SKM-1 treated with dmso at 0.1 percent for 144 hours (cell line): ENCODE measurements around the gene FAM118B.
"Not testable (repeated sequence)": the region's sequence is repeated elsewhere in the genome, so short reads cannot be mapped to it uniquely, and the experiment has no call there.

Experiments used
- DNase-seq: peaks from one replicate; lab custom pipeline; 2025; ENCODE audit not compliant: unreplicated experiment; lab: John Stamatoyannopoulos, UW

Gene FAM118B

DNA sequence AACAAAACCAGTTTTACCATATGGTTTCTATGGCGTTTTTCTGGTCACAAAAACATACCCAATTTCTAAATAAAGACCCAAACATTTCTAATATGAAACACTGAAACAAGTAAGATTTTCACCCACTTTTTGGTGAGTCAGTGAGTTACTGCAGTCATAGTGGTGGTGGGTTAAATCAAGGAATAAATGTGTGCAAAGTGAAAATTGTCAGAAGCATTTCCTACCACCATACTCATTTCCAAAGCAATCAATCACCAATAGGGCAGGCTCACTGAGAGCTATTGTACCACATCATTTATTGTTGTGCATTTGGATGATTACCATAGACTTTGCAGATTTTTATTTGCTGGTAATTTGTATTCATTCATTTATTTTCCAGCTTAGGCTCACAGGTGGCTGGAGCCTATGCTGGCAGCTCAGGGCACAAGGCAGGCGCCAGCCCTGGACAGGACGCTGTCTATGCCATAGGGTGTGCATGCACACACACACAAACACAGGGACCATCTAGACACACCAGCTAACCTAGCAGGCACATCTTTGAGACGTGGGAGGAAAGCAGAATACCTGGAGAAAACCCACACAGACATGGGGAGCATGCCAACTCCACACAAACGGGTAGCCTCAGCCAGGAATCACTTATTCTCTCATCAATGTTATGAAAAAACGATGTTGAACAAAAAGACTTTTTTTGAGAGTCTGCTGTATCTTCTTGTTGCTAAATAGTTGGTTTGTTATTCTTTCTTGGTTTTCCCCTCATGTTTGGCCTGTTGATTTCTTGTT, 5.1 kb downstream of the FAM118B start:
- DNase-seq: no peak

DNA sequence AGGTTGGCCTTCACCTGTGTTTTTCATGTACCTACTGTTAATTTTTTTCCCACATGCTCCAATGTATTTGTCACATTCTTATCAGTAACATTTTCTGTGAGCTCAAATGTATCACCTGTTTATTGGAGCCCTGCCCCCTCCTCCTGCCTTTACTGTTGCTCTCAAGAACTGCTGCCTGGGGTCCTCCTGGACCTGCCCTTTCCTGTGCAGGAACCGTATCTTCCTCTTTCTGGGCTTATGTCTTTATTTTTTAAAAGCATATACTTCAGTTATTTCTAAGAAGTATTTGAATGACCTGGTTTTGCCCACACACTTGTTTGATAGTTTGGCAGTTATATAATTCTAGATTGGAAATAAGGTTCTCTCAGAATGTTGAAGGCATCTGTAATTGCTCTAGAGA, 5.9 kb downstream of the FAM118B start:
- DNase-seq: no peak

DNA sequence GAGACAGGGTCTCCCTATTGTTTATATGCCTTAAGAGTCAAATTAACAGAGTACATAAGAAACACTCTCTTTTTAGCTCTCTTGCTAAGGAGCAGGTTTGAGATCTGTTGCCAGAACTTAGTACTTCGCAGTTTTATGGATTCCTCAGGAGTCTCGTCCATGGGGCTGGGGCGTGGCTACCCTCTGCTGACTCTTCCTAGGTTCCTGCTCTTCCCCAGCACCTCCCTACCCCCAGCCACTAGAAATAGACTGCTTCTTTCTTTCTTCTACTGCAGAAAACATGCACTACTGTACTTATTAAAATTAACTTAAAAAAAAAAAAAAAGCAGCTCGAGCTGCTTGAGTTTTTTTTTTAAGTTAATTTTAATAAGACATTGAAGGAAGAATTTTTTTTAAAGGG, 8.0 kb downstream of the FAM118B start:
- DNase-seq: no peak

DNA sequence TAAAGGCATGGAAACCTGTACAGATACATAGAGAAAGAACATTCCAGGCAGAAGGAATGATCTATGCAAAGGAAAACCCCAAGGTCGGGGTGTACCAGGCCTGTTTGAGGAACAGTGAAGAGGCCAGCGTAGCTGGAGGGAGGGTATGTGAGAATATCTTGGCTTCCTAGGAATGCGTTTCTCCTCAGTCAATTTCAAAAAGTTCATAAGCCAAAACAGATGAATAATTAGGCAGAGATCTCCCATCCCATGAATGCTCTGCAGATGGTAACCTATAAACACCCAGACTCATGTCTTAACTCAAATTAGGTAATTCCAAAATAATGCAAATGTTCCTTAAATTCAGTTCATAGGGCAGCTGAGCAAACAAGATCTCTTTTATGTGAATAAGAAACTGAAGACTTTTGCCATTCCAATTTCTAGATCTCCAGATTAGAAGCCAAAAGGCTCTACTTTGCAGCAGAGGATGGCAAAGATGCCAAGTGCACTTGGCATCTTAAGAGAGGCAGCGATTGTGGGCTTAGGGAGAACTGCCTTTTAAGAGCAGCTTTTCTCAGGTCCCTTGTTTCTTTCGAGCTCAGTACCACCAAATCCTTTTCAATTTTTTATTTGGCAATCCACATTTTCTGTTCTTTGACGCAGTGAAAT, 13.2 kb downstream of the FAM118B start:
- DNase-seq: no peak

DNA sequence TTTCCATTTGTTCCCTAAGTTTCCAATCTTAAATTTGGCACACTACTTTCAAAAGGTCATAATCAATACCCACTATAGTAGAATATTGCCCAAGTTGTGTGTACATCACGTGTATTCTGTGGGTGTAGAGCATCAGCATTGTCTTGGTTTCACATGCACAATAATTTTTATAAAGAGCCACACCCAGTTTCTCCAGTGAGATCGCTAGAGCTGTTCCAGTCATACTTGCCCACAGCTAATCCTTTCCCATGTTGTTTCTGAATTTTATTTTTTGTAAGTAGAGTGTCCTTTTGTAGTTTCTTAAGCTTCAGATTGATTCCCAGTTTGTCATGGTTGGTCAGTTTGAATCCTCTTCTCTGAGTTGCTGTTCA, 13.7 kb downstream of the FAM118B start:
- DNase-seq: no peak

DNA sequence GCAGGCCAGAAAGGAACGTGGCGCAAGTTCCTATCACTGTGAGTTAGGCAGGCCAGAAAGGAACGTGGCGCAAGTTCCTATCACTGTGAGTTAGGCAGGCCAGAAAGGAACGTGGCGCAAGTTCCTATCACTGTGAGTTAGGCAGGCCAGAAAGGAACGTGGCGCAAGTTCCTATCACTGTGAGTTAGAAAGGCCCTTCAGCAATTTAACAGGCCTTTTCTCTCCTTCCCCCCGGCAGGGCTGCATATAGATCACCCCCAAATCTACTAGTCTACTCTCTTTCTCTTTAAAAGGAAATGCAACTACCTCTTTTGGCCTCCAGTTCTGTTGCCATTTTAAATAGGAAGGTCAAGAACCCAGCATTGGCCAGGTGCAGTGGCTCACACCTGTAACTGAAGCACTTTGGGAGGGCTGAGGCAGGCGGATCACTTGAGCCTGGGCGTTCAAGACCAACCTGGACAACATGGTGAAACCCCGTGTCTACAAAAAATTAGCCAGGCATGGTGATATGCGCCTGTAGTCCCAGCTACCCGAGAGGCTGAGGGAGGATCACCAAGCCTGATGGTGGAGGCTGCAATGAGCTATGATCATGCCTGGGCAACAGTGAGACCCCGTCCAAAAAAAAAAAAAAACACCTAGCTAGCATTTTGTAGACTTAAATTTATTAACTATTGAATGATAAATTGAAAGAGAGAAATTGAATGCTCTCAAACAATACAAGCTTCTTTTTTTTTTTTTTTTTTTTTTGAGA, 14.9 kb downstream of the FAM118B start:
- DNase-seq: no peak

DNA sequence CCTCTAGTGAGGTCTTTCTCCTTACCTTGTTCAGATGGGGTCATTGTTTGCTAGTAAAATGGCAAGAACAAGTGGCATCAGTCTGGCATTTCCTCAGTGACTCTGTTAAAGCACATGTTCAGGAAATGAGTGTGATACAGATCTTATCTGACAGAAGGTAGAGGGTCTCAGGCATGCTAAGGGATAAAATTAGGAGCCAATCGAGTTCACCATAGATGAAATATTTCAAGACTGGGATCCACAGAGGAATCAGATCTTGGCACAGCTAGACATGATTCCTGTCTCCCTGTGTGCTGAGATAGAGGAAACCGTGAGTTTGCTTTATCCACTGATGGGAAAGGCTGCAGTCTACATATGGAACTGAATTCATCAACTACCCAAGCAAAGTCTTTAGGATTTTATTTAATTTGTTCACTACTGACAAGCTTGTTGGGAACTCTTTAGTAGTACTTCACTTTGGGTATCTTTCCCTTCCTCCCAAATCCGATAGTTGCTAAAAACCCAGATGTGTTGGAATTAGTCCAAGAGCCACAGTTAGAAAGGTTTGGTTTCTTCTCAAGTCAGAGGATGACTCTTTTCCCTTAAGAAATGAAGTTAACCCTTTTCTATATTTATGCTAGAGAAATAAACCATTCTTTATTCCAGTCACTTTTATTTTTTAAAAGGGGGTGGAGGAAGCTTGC, 18.4 kb downstream of the FAM118B start:
- DNase-seq: no peak

DNA sequence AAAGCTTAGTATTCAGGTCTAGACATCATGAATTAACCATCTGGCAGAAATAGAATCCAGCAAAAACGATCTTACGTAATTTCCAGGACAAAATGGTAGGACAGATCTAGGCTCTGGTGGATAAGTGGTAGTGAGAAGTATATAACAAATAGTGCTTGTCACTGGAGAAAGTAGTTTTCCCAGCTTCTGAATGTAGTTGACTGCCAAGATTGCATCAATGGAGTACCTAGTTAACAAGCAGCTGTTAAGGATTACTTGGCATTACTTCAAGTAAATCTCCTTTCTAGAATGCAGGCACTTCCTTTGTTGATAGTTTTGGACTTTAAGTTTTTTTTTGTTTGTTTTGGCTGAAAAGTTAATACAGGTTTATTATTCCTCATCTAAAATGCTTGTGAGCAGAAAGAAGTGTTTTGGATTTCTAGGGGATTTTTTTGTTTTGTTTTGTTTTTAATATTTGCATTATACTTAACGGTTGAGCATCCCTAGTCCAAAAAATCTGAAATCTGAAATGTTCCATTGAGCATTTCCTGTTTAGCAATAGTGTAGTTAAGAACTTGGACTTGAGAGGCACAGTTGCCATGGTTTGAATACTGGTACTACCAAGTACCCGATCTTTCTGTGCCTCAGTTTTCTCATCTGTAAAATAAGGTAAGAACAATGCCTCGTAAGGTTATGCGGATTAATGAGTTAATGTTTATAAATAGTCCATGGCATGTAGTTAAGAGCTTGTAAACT, 20.3 kb downstream of the FAM118B start:
- no peak for DNase-seq

DNA sequence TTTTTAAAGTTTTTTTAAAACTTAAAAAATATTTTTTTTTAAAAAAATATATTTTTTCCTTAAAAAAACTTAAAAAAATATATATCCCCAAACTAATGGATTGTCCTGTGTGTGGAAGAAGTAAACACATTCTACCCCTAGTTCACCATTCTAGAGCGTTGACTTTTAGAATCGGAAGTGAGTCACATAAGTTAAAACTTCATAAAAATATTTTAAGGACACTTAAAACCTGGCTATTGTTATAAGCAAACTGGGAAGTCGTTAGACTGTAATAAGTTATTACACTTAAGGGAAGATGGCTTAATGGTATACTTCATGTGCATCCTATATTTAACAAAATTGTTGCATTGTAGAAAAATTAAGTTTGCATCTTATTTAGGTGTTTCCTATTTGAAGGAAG, 21.1 kb downstream of the FAM118B start:
- DNase-seq: no peak

DNA sequence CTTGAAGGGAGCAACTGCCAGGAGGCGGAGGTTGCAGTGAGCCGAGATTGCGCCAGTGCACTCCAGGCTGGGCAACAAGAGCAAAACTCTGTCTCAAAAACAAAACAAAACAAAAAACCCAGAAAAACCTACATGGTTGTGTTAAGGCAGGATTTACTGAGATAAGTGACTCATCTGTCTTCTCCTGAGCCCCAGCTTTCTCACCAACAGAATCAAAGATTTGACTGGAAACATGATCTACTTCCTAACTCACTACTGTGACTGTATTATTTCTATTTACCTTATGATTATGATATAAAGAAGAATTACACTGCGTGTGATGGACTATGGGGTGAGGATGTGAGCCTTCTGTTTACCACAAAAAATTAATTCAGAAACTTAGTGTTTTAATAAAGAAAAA, 21.8 kb downstream of the FAM118B start:
- no peak for DNase-seq

DNA sequence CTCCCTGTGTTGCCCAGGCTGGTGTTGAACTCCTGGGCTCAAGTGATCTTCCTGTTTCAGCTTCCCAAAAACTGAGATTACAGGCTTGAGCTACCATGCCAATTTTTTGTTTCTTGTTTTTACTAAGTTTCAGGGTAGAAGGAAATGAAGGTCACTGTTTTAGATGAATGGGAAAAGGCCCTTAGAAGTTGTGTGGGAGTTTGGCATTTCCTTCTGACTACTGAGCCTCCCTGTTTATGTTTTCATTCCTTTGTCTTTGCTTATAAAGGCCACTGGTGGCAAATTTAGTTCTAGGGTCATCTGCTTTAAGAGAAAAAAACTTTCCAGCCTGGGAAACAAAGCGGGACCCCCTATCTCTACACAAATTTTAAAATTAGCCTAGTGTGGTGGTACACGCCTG, 35.1 kb downstream of the FAM118B start:
- DNase-seq: no peak

DNA sequence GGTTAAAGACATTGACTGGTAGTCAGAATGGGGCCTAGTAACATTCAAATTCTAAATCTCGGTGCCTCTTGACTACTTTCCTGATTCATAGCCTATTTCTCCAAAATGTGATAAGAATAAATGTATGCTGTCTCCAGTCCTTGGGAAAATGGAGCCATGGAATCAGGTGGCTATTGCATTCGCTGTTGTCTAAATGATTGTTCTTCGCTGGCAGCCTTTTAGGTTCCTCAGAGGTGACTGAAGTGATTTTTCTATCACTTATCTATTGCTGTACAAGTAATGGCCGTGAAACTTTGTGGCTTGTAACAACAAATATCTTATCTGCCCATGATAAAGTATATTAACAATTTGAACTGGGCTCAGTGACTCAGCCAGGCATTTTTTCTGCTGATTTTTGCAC, 41.7 kb downstream of the FAM118B start:
- no peak for DNase-seq

DNA sequence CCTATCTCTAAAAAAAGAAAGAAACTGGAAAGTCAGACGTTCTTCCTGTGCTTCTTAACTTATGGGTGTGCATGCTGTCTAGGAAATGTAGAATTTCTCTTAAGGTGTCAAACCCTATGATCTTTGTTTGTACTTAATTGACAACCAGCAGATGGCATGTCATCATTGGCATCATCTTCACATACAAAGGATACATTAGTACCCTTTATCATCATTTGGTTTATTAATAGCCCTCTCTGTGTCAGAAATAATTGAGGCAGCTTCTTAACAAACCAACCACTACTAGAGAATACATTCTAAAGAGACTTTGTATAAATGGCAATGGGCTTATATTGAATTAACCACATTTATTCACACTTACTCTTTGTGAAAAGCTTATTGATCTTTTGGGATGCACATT, 43.2 kb downstream of the FAM118B start:
- no peak for DNase-seq

DNA sequence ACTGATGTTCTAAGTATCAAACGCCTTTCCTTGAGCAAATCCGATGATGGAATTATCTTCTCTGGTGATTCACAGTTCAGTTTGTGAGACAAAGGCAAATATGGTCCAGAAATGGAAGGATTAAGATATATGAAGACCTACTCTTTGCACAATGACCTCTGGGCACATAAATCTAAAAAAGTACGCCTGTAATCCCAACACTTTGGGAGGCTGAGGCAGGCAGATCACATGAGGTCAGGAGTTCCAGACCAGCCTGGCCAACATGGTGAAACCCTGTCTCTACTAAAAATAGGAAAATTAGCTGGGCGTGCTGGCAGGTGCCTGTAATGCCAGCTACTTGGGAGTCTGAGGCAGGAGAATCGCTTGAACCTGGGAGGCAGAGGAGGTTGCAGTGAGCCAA, 43.9 kb downstream of the FAM118B start:
- not testable (repeated sequence) for DNase-seq

DNA sequence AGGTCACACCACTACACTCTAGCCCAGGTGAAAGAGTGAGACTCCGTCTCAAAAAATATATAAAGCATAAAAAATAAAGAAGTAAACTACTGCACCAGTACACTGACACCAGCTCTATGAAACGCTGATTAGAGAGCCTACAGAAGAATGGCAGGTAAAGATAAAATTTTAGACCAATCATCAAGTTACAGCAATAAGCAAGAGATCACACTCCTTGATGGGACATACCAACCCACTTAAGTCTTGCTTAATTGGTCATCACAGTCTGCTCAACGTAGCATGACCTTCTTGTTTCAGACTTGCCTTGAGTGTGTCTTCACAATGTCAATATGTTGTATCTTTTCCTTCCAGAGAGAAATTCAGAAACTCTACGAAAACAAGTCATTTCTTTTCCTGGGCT, 44.6 kb downstream of the FAM118B start:
- DNase-seq: no peak

DNA sequence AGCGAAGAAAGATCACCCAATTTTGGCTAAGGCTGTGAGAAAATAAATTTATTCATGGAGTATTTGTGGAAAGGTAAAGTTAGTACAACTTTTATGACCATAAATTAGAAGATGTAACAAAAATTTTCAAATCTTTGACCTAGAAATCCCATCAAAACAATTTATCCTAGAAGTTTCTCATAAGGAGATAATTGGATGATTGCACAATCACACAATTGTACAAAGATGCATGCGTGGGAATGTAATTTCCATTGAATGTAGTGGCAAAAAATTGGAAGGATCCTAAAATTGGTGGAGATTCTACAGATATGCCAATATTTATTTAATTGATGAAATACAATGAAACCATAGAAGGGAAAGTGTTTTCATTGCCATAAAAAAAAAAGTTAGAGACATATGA, 45.6 kb downstream of the FAM118B start:
- no peak for DNase-seq

DNA sequence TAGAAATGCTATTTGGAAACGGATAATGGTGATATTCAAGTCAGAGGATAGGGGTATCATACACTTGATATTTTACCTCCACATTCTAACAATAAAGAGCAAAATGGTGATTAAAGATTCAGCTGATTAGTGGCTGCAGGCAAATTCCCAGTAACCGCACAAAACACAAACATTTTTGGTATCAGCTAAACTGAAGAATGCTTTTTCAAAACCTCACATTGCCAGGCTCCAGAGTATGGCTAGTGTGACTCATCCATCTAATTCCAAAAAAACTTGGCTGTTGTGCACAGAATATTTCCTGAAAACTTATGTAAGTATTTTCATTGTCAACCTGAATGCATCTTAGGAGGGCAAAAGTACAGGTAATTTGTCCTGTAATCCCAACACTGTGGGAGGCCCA, 46.2 kb downstream of the FAM118B start:
- no peak for DNase-seq

DNA sequence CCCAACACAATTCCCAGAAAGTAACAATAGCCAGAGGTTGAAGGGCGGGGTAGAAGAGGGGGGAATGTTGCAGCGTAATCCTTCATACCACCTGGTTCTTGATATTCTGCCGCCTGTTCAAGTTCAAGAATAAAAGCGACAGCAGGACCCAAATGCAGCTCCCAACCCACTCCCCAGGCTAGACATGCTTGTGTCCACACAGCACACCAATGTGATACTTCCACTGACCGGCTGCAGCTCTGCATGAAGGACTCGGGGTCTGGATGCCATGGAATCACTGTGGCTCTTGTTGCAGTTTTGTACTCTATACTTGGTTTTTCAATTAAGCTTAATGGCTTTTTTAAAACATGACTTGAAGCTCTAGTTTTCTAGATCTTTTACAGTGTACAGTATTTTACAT, 50.6 kb downstream of the FAM118B start:
- no peak for DNase-seq

DNA sequence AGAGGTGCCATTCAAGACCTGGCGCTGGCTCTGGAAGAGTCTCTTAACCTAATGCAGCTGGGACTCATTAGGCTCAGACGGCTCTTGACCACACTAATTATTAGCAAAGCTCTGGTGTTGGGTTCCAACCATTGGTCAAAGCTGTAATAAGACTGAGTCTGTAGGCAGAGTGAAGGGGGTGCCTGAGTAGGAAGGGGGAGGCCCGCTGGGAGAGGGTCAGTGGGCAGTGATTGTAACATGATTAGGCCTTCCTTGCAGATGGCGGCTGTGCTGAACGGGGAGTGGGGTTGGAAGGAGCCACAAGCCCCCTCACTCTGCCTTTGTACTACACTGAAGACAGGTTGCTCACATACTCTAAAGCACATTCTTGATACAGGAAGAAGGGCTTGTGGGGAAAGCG, 51.9 kb downstream of the FAM118B start:
- DNase-seq: no peak

DNA sequence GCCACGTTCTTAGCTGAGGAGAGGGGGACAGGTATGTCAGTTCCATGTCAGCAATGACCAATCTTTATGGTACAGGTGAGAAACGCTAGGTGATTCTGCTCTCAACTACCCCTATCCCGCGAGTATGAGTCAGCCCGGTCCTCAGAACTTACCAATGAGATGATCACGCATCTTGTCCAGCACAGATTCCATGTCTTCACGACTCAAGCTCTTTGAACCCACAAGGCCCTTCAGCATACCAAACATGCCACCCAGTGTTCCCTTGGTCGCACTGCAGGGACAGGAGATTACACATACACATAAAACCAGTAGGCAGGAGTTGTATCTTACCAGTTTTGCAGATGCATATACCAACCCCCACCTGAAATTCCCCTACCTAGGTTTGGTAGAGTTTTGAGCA, 54.2 kb downstream of the FAM118B start:
- DNase-seq: no peak

DNA sequence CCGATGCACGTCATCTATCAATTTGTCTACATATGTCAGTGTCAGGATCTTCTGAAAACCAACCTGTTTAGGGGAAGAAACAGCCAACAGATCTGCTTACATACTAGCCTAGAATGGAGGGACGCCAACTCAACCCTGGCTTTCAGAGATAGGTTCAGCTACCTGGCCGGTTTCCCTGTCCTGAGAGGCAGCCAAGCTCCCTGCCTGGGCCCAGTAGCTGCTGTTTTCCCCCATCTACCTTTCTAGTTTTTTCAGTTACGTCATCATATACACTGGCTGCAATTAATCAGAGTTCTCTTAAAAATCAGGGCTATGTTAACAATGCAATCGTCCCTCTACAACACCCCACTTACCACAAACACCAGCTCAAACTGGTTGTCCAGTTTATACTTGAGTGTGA, 56.1 kb downstream of the FAM118B start:
- DNase-seq: no peak
